Activated T-cell treated with anti-CD3 and anti-CD28 coated beads for 24 hours (primary cell): ENCODE results near the gene RBM38.

Experiments used
- DNase-seq: peaks from one replicate; pipeline ENCODE4 v3.0.0-alpha.2; 2020; ENCODE audit warnings: low read depth

The RBM38 gene

DNA sequence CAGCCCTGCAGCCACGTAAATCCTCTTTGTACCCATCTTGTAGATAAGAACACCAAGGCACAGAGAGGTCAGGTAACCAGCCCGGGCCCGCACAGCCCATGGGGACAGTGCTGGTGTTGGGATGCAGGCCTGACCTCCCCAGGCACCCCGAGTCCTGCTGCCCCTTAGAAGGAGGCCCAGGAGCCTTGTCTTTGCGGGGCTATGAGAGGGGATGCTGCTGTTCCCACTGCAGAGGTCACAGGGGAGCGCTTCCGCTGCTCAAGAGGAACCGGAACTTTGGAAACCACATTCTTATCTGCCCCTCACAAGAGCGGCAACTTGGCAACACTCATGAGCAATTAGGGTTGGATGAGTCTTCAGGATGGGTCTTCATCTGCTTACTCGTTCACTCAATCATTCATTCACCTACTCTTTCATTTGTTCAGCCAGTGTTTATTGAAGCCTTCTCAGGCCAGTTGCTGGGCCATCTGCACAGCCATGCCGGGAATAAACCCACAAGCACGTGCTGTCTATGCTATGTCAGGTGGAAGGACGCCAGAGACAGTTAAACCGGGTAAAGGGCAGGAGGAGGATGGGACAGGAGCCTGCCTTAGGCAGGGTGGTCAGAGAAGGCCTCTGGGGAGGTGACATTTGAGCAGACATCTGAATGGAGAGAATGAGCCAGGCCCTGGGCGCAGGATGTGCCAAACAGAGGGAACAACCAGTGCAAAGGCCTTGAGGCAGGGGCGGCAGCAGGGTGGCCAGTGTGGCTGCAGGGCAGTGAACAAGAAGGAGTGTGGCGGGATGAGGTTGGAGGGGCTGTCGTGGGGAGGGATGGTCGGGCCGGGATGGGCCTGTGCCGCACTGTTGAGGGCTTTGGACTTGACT lies 60.8 kb downstream of the RBM38 start:
- DNase-seq: no peak

DNA sequence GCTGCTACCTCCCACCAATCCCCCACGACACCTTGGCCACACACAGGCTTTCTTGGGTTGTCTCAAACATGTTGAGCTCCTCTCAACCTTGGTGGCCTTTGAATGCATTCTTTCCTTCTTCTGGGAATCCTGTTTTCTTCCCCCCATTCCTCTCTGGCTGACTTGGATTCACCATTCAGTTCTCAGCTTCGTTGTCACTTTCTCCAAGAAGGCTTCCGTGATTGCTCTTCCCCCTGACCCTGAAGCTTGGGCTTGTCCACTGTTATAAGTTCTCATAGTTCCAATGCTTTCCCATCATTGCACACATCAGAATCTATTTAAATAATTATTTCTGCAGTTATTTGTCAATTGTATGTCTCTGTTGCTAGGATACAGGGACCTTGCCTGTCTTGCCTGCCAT lies 64.2 kb downstream of the RBM38 start:
- no peak for DNase-seq

DNA sequence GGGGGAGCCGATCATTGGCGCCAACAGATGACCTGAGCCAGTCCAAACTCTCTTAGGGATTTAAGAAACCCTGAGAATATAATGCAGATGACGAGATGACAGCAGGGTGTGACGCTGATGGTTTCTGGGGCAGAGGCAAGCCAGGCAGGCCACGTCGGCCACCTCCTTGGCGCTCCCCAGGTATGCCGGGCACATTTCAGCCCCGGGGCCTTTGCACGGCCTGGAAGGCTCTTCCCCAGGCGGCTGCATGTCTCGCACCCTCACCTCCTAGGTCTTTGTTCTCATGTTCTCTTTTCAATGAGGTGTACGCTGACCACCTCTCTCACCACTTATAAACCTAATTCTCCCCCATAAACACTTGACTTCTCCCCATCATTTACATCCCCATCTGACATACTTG lies 64.9 kb downstream of the RBM38 start:
- DNase-seq: no peak

- no peak for DNase-seq
Observed at GRCh38 chr20:57457243-57458095, 66.3 kb downstream of the RBM38 start.

- DNase-seq: no peak
Observed at GRCh38 chr20:57458400-57459160, 67.4 kb downstream of the RBM38 start.
